Brain microvascular endothelial cell (primary cell): ENCODE data around the gene COG5.

Source experiments
- DNase-seq: peaks from one replicate; pipeline ENCODE4 v3.0.0-alpha.2; 2020
- H3K27ac ChIP-seq: fragments of 250-450 bp; sonication (Bioruptor Pico); 2 replicates; pipeline ENCODE4 v1.5.1; 2020; ENCODE audit warnings: mild to moderate bottlenecking, moderate library complexity
- H3K27me3 ChIP-seq: fragments of 250-450 bp; sonication (Bioruptor Pico); replicated peaks from 2 replicates; pipeline ENCODE4 v1.5.1; 2020; ENCODE audit warnings: mild to moderate bottlenecking
- H3K36me3 ChIP-seq: fragments of 250-450 bp; sonication (Bioruptor Pico); replicated peaks from 2 replicates; pipeline ENCODE4 v1.5.1; 2020; ENCODE audit warnings: mild to moderate bottlenecking
- H3K4me3 ChIP-seq: 2 replicates; pipeline ENCODE4 v1.5.1; 2011; ENCODE audit warnings: low read depth, mild to moderate bottlenecking, control low read depth, low read length, moderate library complexity
- CTCF ChIP-seq: IDR thresholded peaks from 2 replicates; pipeline ENCODE4 v1.5.1; 2011; ENCODE audit warnings: low read depth, mild to moderate bottlenecking, moderate library complexity, low read length, control low read depth, inconsistent platforms; ENCODE audit errors: missing control alignments
- in situ Hi-C: cut with HindIII; loops from 2 replicates; pipeline ENCODE4 v1.10.0; 2017; ENCODE audit warnings: low sequenced_read_pairs, low pct_ligation_motif_present

COG5 gene

DNA sequence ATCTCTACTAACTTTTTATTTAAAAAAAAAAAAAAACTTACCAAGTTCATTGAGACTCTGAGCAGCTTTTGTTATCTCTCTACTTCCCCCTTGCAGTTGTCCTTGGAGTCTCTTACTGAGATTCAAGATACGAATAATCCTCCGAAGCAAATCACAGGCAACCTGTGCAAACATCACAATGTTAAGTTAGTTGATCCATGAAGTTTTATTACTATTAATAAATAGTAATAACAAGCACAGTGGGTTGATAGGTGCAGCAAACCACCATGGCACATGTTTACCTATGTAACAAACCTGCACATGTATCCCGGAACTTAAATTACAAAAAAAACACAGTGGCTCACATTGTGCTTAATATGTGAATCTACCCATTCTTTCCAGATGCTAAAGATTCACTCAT is 36.5 kb downstream of the COG5 start:
- Histone ChIP-seq H3K4me3 (no peak overlapping the region), H3K27ac (no peak overlapping the region), H3K36me3 (peaks cover 3% of the 10 kb centered on the region), H3K27me3 (no peaks in the 10 kb centered on the region)
- in situ Hi-C loops: no loop called here
- DNase-seq: no peak
- TF ChIP-seq CTCF: no peak

DNA sequence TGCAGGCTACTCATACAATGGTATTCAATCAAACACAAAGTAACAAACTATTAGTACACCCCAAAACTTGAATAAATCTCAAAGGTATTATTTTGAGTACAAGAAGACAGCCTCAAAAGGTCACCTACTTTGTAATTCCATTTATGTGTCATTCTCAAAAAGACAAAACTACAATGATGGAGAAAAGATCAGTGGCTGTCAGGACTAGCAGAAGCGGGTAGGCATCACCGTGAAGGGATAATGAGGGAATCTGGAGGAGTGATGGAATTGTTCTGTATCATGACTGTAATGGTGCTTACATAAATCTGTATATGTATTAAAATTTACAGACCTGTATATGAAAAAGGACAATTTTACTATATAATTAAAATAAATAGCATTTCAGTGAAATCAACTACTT is 37.0 kb downstream of the COG5 start:
- Histone ChIP-seq H3K36me3 (peaks cover 3% of the 10 kb centered on the region), H3K27ac (no peak overlapping the region), H3K27me3 (no peaks in the 10 kb centered on the region), H3K4me3 (no peak overlapping the region)
- TF ChIP-seq CTCF: no peak
- in situ Hi-C loops: no loop called here
- DNase-seq: no peak

GRCh38 chr7:107506674-107507339 is 56.9 kb downstream of the COG5 start:
- Histone ChIP-seq H3K36me3 (no peaks in the 10 kb centered on the region), H3K27ac (no peak overlapping the region), H3K27me3 (no peaks in the 10 kb centered on the region), H3K4me3 (no peak overlapping the region)
- in situ Hi-C loops: no loop called here
- TF ChIP-seq CTCF: no peak
- DNase-seq: no peak

DNA sequence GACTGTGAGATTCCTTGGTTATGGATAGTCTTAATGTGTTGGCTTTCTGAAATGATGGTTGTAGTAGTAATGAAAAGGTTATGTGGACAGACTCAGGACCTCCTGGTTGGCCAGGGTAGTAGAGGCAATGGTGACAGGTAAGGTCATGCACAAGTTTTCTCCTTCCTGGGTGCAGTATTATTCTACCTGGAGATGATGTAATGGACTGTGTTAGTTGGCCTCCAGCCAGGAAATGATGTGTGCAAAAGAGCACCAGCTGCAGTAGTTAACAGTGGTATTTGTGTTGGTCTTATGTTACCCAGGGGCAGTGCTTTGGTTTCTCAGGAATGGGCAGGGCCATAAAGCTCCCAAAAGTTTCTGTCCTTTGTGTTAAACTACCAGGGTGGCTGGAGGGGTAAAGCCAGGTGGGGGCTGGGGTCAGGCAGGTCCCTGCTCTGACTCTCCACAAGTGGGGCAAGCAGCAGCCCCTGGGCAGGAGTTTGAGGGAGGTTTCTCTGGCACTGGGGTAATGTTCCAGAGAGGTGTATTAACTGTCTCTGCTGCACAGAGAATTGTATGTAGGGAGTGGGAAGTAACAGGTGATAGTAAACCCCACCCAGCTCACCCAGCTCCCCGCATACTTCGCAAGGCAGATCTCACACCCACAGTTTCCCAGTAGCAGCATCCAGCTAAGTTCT is 57.6 kb downstream of the COG5 start:
- no peak overlapping the region for H3K27ac ChIP-seq
- no peaks in the 10 kb centered on the region for H3K36me3 ChIP-seq
- H3K4me3 ChIP-seq: no peak overlapping the region
- no peak for TF ChIP-seq CTCF
- no peak for DNase-seq
- H3K27me3 ChIP-seq: no peaks in the 10 kb centered on the region
- in situ Hi-C loops: no loop called here

GRCh38 chr7:107505362-107505761 is 58.4 kb downstream of the COG5 start:
- DNase-seq: no peak
- TF ChIP-seq CTCF: no peak
- no peak overlapping the region for H3K27ac ChIP-seq
- H3K36me3 ChIP-seq: no peaks in the 10 kb centered on the region
- no peaks in the 10 kb centered on the region for H3K27me3 ChIP-seq
- in situ Hi-C loops: no loop called here
- H3K4me3 ChIP-seq: no peak overlapping the region
